Mucosa of rectum (tissue), 2 donors: ENCODE data around the gene JMJD6.

ENCODE experiments used
- H3K27ac ChIP-seq, 2 donors: one replicate each; pipeline ENCODE4 v1.7.0; 2013; ENCODE audit warnings: inconsistent platforms in 2 of 2, low read depth in 2 of 2, low read length in 2 of 2
- H3K27me3 ChIP-seq, 2 donors: one replicate each; pipeline ENCODE4 v1.7.0; 2013; ENCODE audit warnings: low read length in 2 of 2; ENCODE audit not compliant: control insufficient read depth in 2 of 2, insufficient read depth in 2 of 2
- H3K36me3 ChIP-seq, 2 donors: one replicate each; pipeline ENCODE4 v1.7.0; 2013; ENCODE audit warnings: low read length in 2 of 2; ENCODE audit not compliant: control insufficient read depth in 2 of 2, insufficient read depth in 2 of 2
- H3K4me1 ChIP-seq, 2 donors: one replicate each; pipeline ENCODE4 v1.7.0; 2013; ENCODE audit warnings: low read length in 2 of 2, mild to moderate bottlenecking in 1 of 2; ENCODE audit not compliant: control insufficient read depth in 2 of 2, insufficient read depth in 2 of 2
- H3K4me3 ChIP-seq, 2 donors: one replicate each; pipeline ENCODE4 v1.7.0; 2013; ENCODE audit warnings: low read length in 2 of 2
- H3K9ac ChIP-seq, 2 donors: one replicate each; pipeline ENCODE4 v1.7.0; 2013; ENCODE audit warnings: low read length in 2 of 2, low read depth in 1 of 2, mild to moderate bottlenecking in 1 of 2
- H3K9me3 ChIP-seq, 2 donors: one replicate each; pipeline ENCODE4 v1.7.0; 2013; ENCODE audit warnings: low read length in 2 of 2; ENCODE audit not compliant: control insufficient read depth in 2 of 2
- donor health status: healthy.
- donor health status: Normal muscosa, but diverticular disease.

The JMJD6 gene

GRCh38 chr17:76682296-76682695, 44.1 kb downstream of the JMJD6 start:
- H3K27ac ChIP-seq = peak overlapping the region; percentile 4 to 48

GRCh38 chr17:76681222-76682137, 44.9 kb downstream of the JMJD6 start:
- peak overlapping the region; percentile 4 to 48 for H3K27ac ChIP-seq
- peaks cover 16 to 32% of the 10 kb centered on the region in 2 donors for H3K4me1 ChIP-seq
- H3K9me3 ChIP-seq = no peaks in the 10 kb centered on the region
- H3K36me3 ChIP-seq = peaks cover 3 to 4% of the 10 kb centered on the region in 2 donors
- H3K4me3 ChIP-seq = no peak overlapping the region
- H3K9ac ChIP-seq = no peak overlapping the region
- no peaks in the 10 kb centered on the region for H3K27me3 ChIP-seq

More at GRCh38 chr17:76682296-76682695, 44.1 kb downstream of the JMJD6 start:
- peaks cover 19 to 32% of the 10 kb centered on the region in 2 donors for H3K4me1 ChIP-seq
- H3K36me3 ChIP-seq = peaks cover 3 to 4% of the 10 kb centered on the region in 2 donors
- peaks cover 0 to 3% of the 10 kb centered on the region in 2 donors for H3K27me3 ChIP-seq
- no peak overlapping the region for H3K9ac ChIP-seq
- no peaks in the 10 kb centered on the region for H3K9me3 ChIP-seq
- no peak overlapping the region for H3K4me3 ChIP-seq

GRCh38 chr17:76679239-76679638, 47.2 kb downstream of the JMJD6 start:
- peak overlapping the region in 1 of 2 donors; percentile 82 for H3K27ac ChIP-seq
- peaks cover 16 to 36% of the 10 kb centered on the region in 2 donors for H3K4me1 ChIP-seq
- H3K27me3 ChIP-seq = no peaks in the 10 kb centered on the region
- peak overlapping the region in 1 of 2 donors; percentile 6 for H3K9ac ChIP-seq
- H3K9me3 ChIP-seq = no peaks in the 10 kb centered on the region
- H3K36me3 ChIP-seq = peaks cover 3 to 4% of the 10 kb centered on the region in 2 donors
- peak overlapping the region in 1 of 2 donors; percentile 13 for H3K4me3 ChIP-seq

GRCh38 chr17:76678330-76678729, 48.1 kb downstream of the JMJD6 start:
- H3K4me1 ChIP-seq = peaks cover 21 to 45% of the 10 kb centered on the region in 2 donors
- H3K36me3 ChIP-seq = peaks cover 3 to 4% of the 10 kb centered on the region in 2 donors
- peak overlapping the region; percentile 37 to 40 for H3K4me3 ChIP-seq
- no peaks in the 10 kb centered on the region for H3K27me3 ChIP-seq
- H3K27ac ChIP-seq = peak overlapping the region; percentile 64 to 82
- no peak overlapping the region for H3K9ac ChIP-seq
- H3K9me3 ChIP-seq = no peaks in the 10 kb centered on the region

GRCh38 chr17:76677406-76677805, 49.0 kb downstream of the JMJD6 start:
- H3K27ac ChIP-seq = peak overlapping the region; percentile 64 to 82
- H3K9ac ChIP-seq = no peak overlapping the region
- peaks cover 31 to 54% of the 10 kb centered on the region in 2 donors for H3K4me1 ChIP-seq
- H3K9me3 ChIP-seq = no peaks in the 10 kb centered on the region
- peaks cover 0 to 4% of the 10 kb centered on the region in 2 donors for H3K36me3 ChIP-seq
- no peak overlapping the region for H3K4me3 ChIP-seq
- no peaks in the 10 kb centered on the region for H3K27me3 ChIP-seq

GRCh38 chr17:76676629-76677028, 49.8 kb downstream of the JMJD6 start:
- Histone ChIP-seq H3K9ac (no peak overlapping the region), H3K27me3 (no peaks in the 10 kb centered on the region), H3K9me3 (no peaks in the 10 kb centered on the region)

GRCh38 chr17:76675648-76676047, 50.8 kb downstream of the JMJD6 start:
- Histone ChIP-seq H3K9me3 (no peaks in the 10 kb centered on the region), H3K9ac (no peak overlapping the region), H3K36me3 (peaks cover 0 to 4% of the 10 kb centered on the region in 2 donors)

More at GRCh38 chr17:76676629-76677028, 49.8 kb downstream of the JMJD6 start:
- Histone ChIP-seq H3K4me1 (peaks cover 29 to 61% of the 10 kb centered on the region in 2 donors), H3K27ac (no peak overlapping the region), H3K36me3 (peaks cover 0 to 4% of the 10 kb centered on the region in 2 donors), H3K4me3 (no peak overlapping the region)

GRCh38 chr17:76674600-76674999, 51.8 kb downstream of the JMJD6 start:
- Histone ChIP-seq H3K36me3 (peaks cover 0 to 4% of the 10 kb centered on the region in 2 donors), H3K9me3 (no peaks in the 10 kb centered on the region), H3K4me3 (no peak overlapping the region), H3K4me1 (peaks cover 38 to 68% of the 10 kb centered on the region in 2 donors), H3K9ac (no peak overlapping the region), H3K27me3 (no peaks in the 10 kb centered on the region), H3K27ac (peak overlapping the region in 1 of 2 donors; percentile 98)

More at GRCh38 chr17:76675648-76676047, 50.8 kb downstream of the JMJD6 start:
- Histone ChIP-seq H3K4me3 (no peak overlapping the region), H3K27ac (no peak overlapping the region), H3K27me3 (no peaks in the 10 kb centered on the region), H3K4me1 (peaks cover 34 to 63% of the 10 kb centered on the region in 2 donors)

GRCh38 chr17:76673729-76674128, 52.7 kb downstream of the JMJD6 start:
- H3K27ac ChIP-seq = peak overlapping the region; percentile 98
- H3K27me3 ChIP-seq = no peaks in the 10 kb centered on the region
- peaks cover 36 to 61% of the 10 kb centered on the region in 2 donors for H3K4me1 ChIP-seq
- no peak overlapping the region for H3K4me3 ChIP-seq
- H3K36me3 ChIP-seq = peaks cover 0 to 4% of the 10 kb centered on the region in 2 donors
- H3K9ac ChIP-seq = peak overlapping the region in 1 of 2 donors; percentile 13
- H3K9me3 ChIP-seq = no peaks in the 10 kb centered on the region

GRCh38 chr17:76672892-76673291, 53.5 kb downstream of the JMJD6 start:
- Histone ChIP-seq H3K4me3 (peak overlapping the region in 1 of 2 donors; percentile 83), H3K27me3 (no peaks in the 10 kb centered on the region), H3K9me3 (no peaks in the 10 kb centered on the region), H3K27ac (peak overlapping the region; percentile 98), H3K9ac (peak overlapping the region in 1 of 2 donors; percentile 86), H3K4me1 (peaks cover 30 to 53% of the 10 kb centered on the region in 2 donors), H3K36me3 (peaks cover 0 to 4% of the 10 kb centered on the region in 2 donors)
